ENCODE measurements around the gene FLG2. TPM values are rescaled to one million over a fixed set of nuclear protein-coding genes. Genes with fewer than 3 reads are reported as not detected.
A peak's percentile ranks its signal among the peaks of the same experiment; 100 is the strongest.

Gene FLG2
- polyA plus RNA-seq, 1 donor: 0.06 TPM

DNA sequence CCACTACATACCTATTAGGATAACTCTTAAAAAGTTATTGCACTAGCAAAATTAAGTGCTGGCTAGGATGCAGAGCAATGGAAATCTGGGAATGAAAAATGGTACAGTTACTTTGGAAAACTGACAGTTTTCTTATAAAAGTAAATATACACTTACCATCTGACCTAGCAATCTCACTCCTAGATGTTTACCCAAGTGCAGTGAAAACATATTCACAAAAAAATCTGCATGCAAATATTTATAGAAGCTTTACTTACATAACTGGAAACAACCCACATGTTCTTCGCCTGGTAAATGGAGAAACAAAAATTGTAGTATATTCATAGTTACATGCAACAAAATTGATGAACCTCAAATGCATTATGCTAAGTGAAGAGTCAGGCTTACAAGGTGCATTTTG is 12.9 kb upstream of the FLG2 start:
- Histone ChIP-seq H3K4me1 (ENCODE audit: control insufficient read depth, insufficient read depth, low read length) (no peaks in the 10 kb centered on the region), H3K27ac (ENCODE audit: low read length) (no peak overlapping the region), H3K27me3 (ENCODE audit: control insufficient read depth, insufficient read depth, low read length) (no peaks in the 10 kb centered on the region), H3K4me3 (ENCODE audit: low read length) (no peak overlapping the region), H3K36me3 (ENCODE audit: control insufficient read depth, insufficient read depth, low read length) (no peaks in the 10 kb centered on the region), H3K9me3 (ENCODE audit: control insufficient read depth, low read depth, low read length) (no peaks in the 10 kb centered on the region)
- DNase-seq: no peak
- 100% methylated on average over 1 of the region's 1 CpG for WGBS (ENCODE audit: insufficient coverage, low lambda C conversion rate)

DNA sequence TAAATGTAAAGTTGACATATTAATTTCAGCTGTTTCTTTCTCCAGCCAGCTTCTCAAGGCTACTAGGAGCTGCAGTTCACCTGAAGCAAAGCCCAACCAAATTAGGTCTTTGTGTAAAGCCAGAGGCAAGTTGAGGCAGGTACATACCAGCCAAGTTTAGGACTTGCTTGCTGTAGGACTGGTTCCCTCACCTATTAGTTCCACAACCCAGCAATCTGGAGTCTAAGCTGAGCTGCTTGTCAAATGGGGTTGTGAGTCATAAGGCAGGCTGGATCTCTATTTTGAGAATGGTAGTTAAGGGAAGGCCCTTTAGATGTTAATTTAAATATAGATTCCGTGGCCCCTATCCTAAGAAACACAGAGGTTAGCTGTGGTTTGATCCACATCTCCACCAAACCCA is 7.6 kb upstream of the FLG2 start:
- WGBS (ENCODE audit: insufficient coverage, low lambda C conversion rate): no CpG with 5 or more reads among the region's 1 CpG
- no peaks in the 10 kb centered on the region for H3K36me3 ChIP-seq (ENCODE audit: control insufficient read depth, insufficient read depth, low read length)
- no peak for DNase-seq
- no peaks in the 10 kb centered on the region for H3K27me3 ChIP-seq (ENCODE audit: control insufficient read depth, insufficient read depth, low read length)
- no peak overlapping the region for H3K4me3 ChIP-seq (ENCODE audit: low read length)
- no peaks in the 10 kb centered on the region for H3K4me1 ChIP-seq (ENCODE audit: control insufficient read depth, insufficient read depth, low read length)
- no peak overlapping the region for H3K27ac ChIP-seq (ENCODE audit: low read length)
- H3K9me3 ChIP-seq (ENCODE audit: control insufficient read depth, low read depth, low read length): no peaks in the 10 kb centered on the region

GRCh38 chr1:152356736-152357135 is 3.1 kb downstream of the FLG2 start:
- H3K27me3 ChIP-seq (ENCODE audit: control insufficient read depth, insufficient read depth, low read length): no peaks in the 10 kb centered on the region
- H3K9me3 ChIP-seq (ENCODE audit: control insufficient read depth, low read depth, low read length): no peaks in the 10 kb centered on the region
- H3K4me1 ChIP-seq (ENCODE audit: control insufficient read depth, insufficient read depth, low read length): no peaks in the 10 kb centered on the region
- H3K4me3 ChIP-seq (ENCODE audit: low read length): no peak overlapping the region
- no peak for DNase-seq
- no CpG with 5 or more reads among the region's 1 CpG for WGBS (ENCODE audit: insufficient coverage, low lambda C conversion rate)
- H3K36me3 ChIP-seq (ENCODE audit: control insufficient read depth, insufficient read depth, low read length): no peaks in the 10 kb centered on the region
- no peak overlapping the region for H3K27ac ChIP-seq (ENCODE audit: low read length)

DNA sequence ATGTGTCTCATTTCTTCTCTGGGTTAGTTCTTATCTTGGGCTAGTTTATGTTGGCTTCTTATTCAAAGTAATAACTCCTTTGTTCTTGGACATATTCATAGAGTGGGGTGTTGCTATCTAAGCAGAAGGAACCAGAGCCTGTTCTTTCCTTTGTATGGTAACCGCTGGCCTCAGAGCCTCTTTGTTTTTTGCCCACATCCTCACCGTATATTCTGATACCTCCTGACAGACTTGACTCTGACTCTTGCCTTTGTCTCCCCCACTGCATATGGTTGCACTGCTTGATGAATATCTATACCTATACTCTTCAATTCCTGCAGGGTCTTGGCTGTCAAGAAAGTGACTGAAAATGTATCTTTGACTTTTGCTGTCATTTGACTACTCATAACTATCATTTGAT is 10.2 kb downstream of the FLG2 start:
- Histone ChIP-seq H3K4me1 (ENCODE audit: control insufficient read depth, insufficient read depth, low read length) (no peaks in the 10 kb centered on the region), H3K36me3 (ENCODE audit: control insufficient read depth, insufficient read depth, low read length) (no peaks in the 10 kb centered on the region), H3K4me3 (ENCODE audit: low read length) (no peak overlapping the region), H3K27me3 (ENCODE audit: control insufficient read depth, insufficient read depth, low read length) (no peaks in the 10 kb centered on the region), H3K9me3 (ENCODE audit: control insufficient read depth, low read depth, low read length) (no peaks in the 10 kb centered on the region), H3K27ac (ENCODE audit: low read length) (no peak overlapping the region)
- no peak for DNase-seq
- WGBS (ENCODE audit: insufficient coverage, low lambda C conversion rate): 100% methylated on average over 1 of the region's 2 CpGs

DNA sequence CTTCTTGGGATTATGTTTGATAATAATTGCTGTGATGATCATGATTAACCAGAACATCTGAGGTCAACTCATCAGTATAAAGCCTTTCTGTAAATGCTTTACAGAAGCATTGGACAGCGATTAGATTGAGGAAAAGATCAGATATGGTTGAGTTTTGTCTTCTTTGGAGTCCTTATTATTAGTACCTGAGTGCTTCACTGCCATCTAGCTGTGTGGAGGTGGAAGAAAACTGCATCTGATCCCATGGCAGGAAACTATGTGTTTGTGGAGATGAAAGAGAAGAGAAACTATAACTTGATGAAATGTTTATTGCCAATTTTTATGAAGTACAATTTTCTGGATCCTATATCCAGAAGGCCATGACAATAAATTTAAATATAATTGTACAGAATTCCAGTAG is 11.4 kb downstream of the FLG2 start:
- H3K27ac ChIP-seq (ENCODE audit: low read length): no peak overlapping the region
- no peak for DNase-seq
- H3K4me3 ChIP-seq (ENCODE audit: low read length): no peak overlapping the region
- no CpG with 5 or more reads among the region's 1 CpG for WGBS (ENCODE audit: insufficient coverage, low lambda C conversion rate)
- no peaks in the 10 kb centered on the region for H3K4me1 ChIP-seq (ENCODE audit: control insufficient read depth, insufficient read depth, low read length)
- no peaks in the 10 kb centered on the region for H3K27me3 ChIP-seq (ENCODE audit: control insufficient read depth, insufficient read depth, low read length)
- H3K36me3 ChIP-seq (ENCODE audit: control insufficient read depth, insufficient read depth, low read length): no peaks in the 10 kb centered on the region
- H3K9me3 ChIP-seq (ENCODE audit: control insufficient read depth, low read depth, low read length): no peaks in the 10 kb centered on the region

DNA sequence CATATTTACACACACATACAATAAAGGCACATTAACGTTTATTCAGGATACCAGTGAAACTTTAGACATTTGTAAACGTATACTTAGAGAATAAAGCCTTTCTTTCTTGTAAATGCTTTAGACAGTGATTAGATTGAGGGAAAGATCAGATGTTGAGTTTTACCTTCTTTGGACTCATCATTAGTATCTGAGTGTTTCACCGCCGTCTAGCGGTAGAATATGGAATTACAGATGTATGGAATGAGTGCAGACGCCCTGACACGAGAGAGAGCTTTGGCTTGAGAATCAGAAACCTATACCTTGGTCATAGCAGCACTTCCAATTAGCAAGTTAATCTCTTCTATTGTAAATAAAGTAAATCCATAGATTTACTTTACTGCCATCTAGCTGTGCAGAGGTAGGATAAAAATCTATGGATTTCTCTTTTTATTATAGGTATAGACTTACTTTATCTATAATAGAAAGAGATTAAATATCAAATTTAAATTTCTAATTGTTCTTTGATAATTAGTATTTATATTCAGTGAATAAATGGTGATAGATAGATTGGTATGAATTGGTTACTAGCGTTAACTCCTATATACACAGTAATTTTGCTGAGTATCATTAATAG is 12.6 kb downstream of the FLG2 start:
- Histone ChIP-seq H3K27ac (ENCODE audit: low read length) (no peak overlapping the region), H3K27me3 (ENCODE audit: control insufficient read depth, insufficient read depth, low read length) (no peaks in the 10 kb centered on the region), H3K4me3 (ENCODE audit: low read length) (no peak overlapping the region), H3K36me3 (ENCODE audit: control insufficient read depth, insufficient read depth, low read length) (no peaks in the 10 kb centered on the region), H3K9me3 (ENCODE audit: control insufficient read depth, low read depth, low read length) (no peaks in the 10 kb centered on the region), H3K4me1 (ENCODE audit: control insufficient read depth, insufficient read depth, low read length) (no peaks in the 10 kb centered on the region)
- peak; percentile 24 to 27 for DNase-seq
- 67% methylated on average over 1 of the region's 8 CpGs for WGBS (ENCODE audit: insufficient coverage, low lambda C conversion rate)

- DNase-seq: no peak
- no peaks in the 10 kb centered on the region for H3K36me3 ChIP-seq (ENCODE audit: control insufficient read depth, insufficient read depth, low read length)
These were observed 15.4 kb downstream of the FLG2 start for GRCh38 chr1:152344438-152344837.

DNA sequence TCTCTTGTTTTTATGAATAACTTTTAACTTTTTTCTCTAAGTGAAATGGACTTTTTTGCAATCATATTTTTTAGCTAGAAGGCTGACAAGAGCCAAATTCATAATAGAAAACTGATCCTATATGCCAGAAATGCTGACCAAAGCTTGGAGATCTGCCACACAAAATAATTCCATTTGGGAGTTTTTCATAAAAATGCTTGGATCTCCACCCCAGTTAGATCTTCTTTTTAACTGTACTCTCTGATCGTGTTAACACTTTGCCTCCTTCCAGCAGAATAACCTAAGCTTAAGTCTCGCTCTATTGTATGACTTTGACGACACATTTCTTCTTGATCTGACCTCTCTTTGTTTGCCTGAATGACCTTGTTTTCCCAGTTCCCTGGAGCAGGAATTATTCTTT is 16.8 kb downstream of the FLG2 start:
- DNase-seq: no peak
- 79% methylated on average over 3 of the region's 3 CpGs for WGBS (ENCODE audit: insufficient coverage, low lambda C conversion rate)
- H3K9me3 ChIP-seq (ENCODE audit: control insufficient read depth, low read depth, low read length): no peaks in the 10 kb centered on the region
- no peaks in the 10 kb centered on the region for H3K4me1 ChIP-seq (ENCODE audit: control insufficient read depth, insufficient read depth, low read length)
- H3K27me3 ChIP-seq (ENCODE audit: control insufficient read depth, insufficient read depth, low read length): no peaks in the 10 kb centered on the region
- H3K36me3 ChIP-seq (ENCODE audit: control insufficient read depth, insufficient read depth, low read length): no peaks in the 10 kb centered on the region
- H3K27ac ChIP-seq (ENCODE audit: low read length): no peak overlapping the region
- H3K4me3 ChIP-seq (ENCODE audit: low read length): no peak overlapping the region

More at GRCh38 chr1:152344438-152344837, 15.4 kb downstream of the FLG2 start:
- Histone ChIP-seq H3K9me3 (ENCODE audit: control insufficient read depth, low read depth, low read length) (no peaks in the 10 kb centered on the region), H3K27ac (ENCODE audit: low read length) (no peak overlapping the region), H3K4me1 (ENCODE audit: control insufficient read depth, insufficient read depth, low read length) (no peaks in the 10 kb centered on the region), H3K4me3 (ENCODE audit: low read length) (no peak overlapping the region), H3K27me3 (ENCODE audit: control insufficient read depth, insufficient read depth, low read length) (no peaks in the 10 kb centered on the region)

DNA sequence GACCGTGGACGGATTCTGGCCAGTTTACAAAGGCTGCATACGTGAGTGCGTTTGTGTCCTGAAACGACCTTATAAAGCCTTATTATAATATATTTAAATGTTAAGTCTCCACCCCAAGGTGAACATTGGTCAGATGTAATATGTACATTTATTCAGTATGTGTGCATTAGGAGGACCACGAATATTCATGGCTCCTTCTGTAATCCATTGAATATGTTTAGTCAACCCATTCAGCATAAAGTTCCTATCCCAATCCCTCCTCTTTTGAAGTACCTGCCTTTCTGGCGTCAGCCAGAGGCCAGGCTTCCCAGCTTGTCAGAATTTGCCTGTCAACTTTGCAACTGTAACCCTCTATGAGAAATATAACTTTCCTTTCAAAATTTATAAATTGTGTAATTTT is 24.4 kb downstream of the FLG2 start:
- H3K4me3 ChIP-seq (ENCODE audit: low read length): no peak overlapping the region
- WGBS (ENCODE audit: insufficient coverage, low lambda C conversion rate): no CpG with 5 or more reads among the region's 7 CpGs
- no peak for DNase-seq

DNA sequence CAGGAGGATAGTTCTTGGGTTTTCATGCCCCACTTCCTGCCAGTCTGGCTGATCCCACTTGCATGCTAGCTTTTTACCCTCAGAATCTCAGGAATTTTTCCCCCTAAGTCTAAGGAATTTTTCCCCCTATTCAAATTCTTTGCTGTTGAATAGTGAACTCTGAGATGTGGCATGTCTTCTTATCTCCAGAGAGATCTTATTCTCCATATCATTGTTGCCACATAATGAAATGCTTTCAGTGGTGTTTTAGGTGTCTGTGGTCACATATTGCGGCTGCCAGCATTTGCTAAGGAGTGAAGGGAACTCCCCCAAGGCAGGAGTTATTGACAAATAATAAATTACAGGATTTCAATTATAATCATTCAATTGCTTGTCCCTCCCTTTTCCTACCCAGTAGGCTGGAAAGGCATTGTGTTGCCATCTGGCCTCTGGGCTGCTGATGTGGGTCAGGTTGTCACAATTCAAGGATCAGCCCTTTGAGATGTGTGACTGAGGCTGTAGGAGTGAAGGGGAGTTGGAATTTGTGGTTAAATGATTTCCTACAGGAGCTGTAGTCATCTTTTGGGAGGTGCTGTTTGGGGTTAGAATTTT is 30.9 kb downstream of the FLG2 start:
- H3K4me1 ChIP-seq (ENCODE audit: control insufficient read depth, insufficient read depth, low read length): no peaks in the 10 kb centered on the region
- no peaks in the 10 kb centered on the region for H3K27me3 ChIP-seq (ENCODE audit: control insufficient read depth, insufficient read depth, low read length)
- DNase-seq: no peak
- H3K4me3 ChIP-seq (ENCODE audit: low read length): no peak overlapping the region
- no CpG with 5 or more reads among the region's 1 CpG for WGBS (ENCODE audit: insufficient coverage, low lambda C conversion rate)
- H3K36me3 ChIP-seq (ENCODE audit: control insufficient read depth, insufficient read depth, low read length): no peaks in the 10 kb centered on the region
- no peaks in the 10 kb centered on the region for H3K9me3 ChIP-seq (ENCODE audit: control insufficient read depth, low read depth, low read length)
- H3K27ac ChIP-seq (ENCODE audit: low read length): no peak overlapping the region

More for the DNA sequence above, 24.4 kb downstream of the FLG2 start:
- Histone ChIP-seq H3K4me1 (ENCODE audit: control insufficient read depth, insufficient read depth, low read length) (no peaks in the 10 kb centered on the region), H3K27ac (ENCODE audit: low read length) (no peak overlapping the region), H3K9me3 (ENCODE audit: control insufficient read depth, low read depth, low read length) (no peaks in the 10 kb centered on the region), H3K36me3 (ENCODE audit: control insufficient read depth, insufficient read depth, low read length) (no peaks in the 10 kb centered on the region), H3K27me3 (ENCODE audit: control insufficient read depth, insufficient read depth, low read length) (no peaks in the 10 kb centered on the region)

- 100% methylated on average over 1 of the region's 1 CpG for WGBS (ENCODE audit: insufficient coverage, low lambda C conversion rate)
- H3K36me3 ChIP-seq (ENCODE audit: control insufficient read depth, insufficient read depth, low read length): no peaks in the 10 kb centered on the region
- H3K4me3 ChIP-seq (ENCODE audit: low read length): no peak within 1 kb of the TSS
- no peak within 1 kb of the TSS for H3K27ac ChIP-seq (ENCODE audit: low read length)
- H3K4me1 ChIP-seq (ENCODE audit: control insufficient read depth, insufficient read depth, low read length): no peaks in the 10 kb centered on the region
- no peak for DNase-seq
- H3K27me3 ChIP-seq (ENCODE audit: control insufficient read depth, insufficient read depth, low read length): no peaks in the 10 kb centered on the region
- H3K9me3 ChIP-seq (ENCODE audit: control insufficient read depth, low read depth, low read length): no peaks in the 10 kb centered on the region
These were observed 34.7 kb downstream of the FLG2 start, which contains the start of gene FLG for GRCh38 chr1:152325111-152325510. Gene FLG (minus strand): TSS chr1:152325239. CDS start chr1:152315456, 9,783 bp downstream.

Data from large intestine (tissue), 3 donors.